Fibroblast of upper back skin (primary cell): ENCODE data around the gene NRXN3.
A peak's percentile ranks its signal among the peaks of the same experiment; 100 is the strongest.

Experiments
- DNase-seq: peaks from one replicate; pipeline ENCODE4 v3.0.0-alpha.2; 2013

Gene NRXN3

GRCh38 chr14:78170203-78170602, at the start of gene NRXN3:
Gene NRXN3 (plus strand): TSS chr14:78170373. CDS start chr14:78243094, 72,721 bp downstream.
- no peak for DNase-seq

DNA sequence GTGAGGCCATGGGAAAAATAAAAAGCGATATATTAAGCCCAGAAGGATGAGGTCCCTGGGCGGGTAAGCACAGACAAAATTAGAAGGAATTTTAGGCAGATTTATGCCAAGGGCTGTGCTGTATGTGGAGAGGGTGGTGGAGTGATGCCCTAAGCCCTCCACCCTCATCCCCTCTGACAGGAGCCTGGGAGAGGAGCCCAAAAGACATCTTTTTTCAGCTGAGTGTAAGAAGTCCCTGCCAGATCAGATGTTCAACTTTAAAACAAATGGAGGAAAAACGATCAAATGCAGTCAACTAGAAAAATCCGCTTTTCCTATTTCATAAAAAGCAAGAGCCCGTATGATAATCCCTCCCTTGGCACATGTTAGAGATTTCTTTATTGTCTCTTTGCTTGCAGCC, 47.7 kb upstream of the NRXN3 start:
- no peak for DNase-seq

- no peak for DNase-seq
Measured at GRCh38 chr14:78123650-78124253, 46.4 kb upstream of the NRXN3 start.

DNA sequence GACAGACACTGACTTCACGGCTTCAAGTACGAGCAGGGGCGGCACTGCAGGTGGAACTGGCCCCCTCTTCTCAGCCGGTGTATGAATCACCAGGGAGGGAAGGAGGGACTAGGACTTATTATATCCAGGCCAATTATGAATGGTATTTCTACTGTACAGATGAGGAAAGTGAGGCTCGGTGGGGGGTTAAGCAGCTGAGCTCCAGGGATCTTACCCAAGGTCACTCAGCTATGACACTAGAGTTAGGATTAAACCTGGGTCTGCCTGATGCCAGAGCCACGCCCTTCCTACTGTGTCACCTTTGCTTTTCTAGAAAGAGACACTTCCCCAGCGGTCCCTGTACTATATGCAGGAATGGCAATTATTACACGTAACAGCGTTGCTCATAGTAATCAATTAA, 42.2 kb upstream of the NRXN3 start:
- no peak for DNase-seq

DNA sequence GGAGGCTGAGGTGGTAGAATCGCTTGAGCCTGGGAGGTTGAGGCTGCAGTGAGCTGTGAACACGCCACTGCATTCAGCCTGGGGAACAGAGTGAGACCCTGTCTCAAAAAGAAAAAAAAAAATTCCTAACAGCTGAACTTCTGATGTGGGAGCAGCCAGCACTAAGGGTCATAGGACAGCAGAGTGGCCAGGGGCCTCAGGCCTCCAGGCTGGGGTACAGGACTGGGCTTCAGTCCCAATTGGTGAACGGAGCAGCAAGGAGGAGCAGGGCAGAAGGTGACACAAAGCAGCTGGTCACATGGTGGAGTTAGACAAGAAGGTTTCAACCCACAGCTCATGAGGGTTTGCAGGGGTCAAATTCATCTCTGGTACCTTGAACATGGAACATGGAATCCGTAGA, 40.8 kb upstream of the NRXN3 start:
- no peak for DNase-seq

- no peak for DNase-seq
Measured at GRCh38 chr14:78130356-78130755, 39.8 kb upstream of the NRXN3 start.

DNA sequence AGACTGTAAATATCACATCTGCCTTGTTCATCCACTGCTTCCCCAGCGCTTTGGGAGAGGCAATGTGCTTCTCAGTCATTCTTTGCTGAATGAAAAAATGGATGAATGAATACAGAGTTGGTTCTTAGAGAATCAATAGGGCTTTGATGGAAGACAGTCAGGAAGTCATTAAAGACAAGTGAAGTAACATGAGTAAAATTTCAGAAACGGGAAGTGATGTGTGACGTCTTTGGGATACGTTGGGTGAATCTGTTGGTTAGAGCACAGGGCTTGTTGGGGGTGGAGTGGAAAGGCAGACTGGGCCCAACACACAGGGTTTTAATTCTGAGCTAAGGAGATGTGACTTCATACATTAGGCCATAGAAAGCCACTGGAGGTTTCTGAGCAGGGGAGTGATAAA, 39.0 kb upstream of the NRXN3 start:
- DNase-seq: no peak

DNA sequence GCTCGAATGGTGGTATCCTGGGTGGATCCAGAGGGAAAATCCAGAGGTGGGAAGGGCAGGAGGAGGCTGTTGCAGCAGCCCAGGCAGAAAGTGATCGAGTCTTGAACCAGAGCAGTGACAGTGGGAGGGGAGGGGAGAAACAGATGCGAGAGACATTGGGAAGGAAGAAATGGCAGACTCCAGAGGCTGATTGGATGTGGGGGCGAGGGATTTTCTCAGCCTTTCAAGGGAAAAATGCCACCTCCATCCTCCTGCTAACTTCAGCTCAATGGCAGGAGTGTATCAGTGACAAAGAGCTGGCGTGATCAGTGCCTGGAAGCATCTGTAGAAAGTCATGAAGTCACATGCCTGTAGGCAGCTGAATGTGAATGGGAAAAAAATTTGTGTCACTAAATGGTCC, 38.6 kb upstream of the NRXN3 start:
- no peak for DNase-seq

DNA sequence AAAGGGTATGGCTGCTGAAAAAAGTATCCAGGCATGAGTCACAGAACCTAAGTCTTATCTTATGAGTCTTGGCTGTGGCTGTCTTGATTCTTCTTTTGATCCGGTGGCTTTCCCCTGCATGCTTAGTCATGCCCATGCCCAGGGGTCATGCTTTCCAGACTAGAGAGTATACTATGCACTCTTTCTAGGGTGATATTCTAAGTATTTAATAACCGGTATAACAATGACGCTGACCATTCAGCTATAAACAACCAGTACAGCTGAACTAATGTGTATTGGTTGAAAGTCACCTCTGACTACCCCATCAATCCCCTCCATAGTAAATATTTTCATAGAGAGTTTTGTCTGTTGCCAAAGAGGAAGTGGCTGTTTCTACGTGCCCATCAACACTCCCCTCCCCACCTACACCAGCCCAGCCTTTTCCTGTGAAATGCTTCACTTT, 34.7 kb upstream of the NRXN3 start:
- DNase-seq: no peak

GRCh38 chr14:78136695-78137094, 33.5 kb upstream of the NRXN3 start:
- no peak for DNase-seq

DNA sequence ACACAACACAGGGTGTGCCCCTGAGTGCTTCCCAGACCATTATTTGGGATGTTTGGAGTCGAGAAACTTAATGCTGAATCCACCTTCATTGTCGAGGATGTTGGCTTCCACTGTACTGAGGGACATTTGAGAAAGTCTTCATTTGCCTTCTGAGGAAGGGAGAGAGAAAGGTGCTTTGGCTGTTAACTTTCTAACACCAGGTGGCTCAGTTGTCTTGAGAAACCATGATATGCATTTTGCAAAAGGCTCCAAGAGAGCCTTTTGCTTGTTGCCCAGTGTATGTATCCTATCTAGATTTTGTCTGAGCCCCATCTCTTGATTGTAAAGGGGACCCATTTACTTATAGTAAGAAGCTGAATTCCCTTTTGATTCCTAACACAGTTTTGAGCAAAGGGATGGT, 28.6 kb upstream of the NRXN3 start:
- DNase-seq: no peak

DNA sequence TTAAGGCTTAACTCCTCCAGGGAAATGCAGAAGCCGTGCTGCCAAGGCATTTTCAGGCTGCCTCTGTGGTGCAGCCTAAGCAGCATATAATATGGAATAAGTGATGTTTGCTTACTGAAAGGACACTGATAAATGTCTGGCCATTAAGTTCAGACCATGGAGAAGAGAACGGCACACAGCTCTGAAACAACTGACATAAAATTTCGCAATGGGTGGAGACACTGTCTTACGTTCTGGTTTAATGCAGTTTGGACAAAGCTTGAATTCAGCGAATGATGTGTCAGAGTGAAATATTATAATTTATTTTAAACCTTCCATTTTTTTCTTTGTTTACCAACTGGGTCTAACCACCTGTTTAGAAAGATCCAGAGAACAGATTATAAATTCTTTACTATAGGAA, 27.2 kb upstream of the NRXN3 start:
- DNase-seq: no peak

- peak; percentile 22 for DNase-seq
Measured at GRCh38 chr14:78143489-78144145, 26.6 kb upstream of the NRXN3 start.

- no peak for DNase-seq
Measured at GRCh38 chr14:78152201-78153063, 17.7 kb upstream of the NRXN3 start.

GRCh38 chr14:78153064-78153341, 17.2 kb upstream of the NRXN3 start:
- DNase-seq: peak; percentile 16

DNA sequence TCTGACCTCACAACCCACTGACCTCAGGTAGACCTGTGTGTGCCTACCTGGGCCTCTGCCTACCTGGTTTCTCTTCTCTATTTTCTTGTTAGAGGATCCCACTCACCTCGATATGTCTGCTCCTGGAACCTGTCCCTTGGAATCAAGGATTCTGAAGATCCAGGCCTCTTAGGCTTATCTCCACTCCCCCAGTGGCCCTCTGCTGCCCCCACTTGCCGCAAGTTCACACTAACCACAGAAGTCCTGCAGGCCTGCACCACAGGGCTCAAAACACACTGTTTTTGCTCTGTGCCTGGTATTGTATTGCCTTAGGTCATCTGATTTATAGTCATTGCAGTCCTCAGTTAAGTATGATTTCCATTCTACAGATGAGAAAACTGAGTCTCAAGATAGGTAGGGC, 15.3 kb upstream of the NRXN3 start:
- DNase-seq: no peak

DNA sequence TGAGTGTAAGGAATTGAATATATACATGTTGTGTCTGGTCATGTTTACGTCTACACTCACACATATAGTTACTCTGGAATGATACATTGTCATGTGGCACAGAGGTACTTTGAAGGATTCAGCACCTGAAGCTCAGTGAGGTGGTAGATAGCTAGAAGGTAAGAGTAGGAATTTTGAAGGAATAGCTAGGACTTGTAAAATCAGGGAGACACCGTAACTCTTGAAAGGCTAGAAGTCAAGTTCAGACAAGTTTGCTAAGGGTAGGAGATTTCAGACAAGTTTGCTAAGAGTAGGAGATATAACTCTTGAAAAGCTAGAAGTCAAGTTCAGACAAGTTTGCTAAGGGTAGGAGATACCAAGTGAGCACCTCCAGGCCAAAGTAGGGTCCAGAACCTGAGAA, 14.0 kb upstream of the NRXN3 start:
- no peak for DNase-seq

DNA sequence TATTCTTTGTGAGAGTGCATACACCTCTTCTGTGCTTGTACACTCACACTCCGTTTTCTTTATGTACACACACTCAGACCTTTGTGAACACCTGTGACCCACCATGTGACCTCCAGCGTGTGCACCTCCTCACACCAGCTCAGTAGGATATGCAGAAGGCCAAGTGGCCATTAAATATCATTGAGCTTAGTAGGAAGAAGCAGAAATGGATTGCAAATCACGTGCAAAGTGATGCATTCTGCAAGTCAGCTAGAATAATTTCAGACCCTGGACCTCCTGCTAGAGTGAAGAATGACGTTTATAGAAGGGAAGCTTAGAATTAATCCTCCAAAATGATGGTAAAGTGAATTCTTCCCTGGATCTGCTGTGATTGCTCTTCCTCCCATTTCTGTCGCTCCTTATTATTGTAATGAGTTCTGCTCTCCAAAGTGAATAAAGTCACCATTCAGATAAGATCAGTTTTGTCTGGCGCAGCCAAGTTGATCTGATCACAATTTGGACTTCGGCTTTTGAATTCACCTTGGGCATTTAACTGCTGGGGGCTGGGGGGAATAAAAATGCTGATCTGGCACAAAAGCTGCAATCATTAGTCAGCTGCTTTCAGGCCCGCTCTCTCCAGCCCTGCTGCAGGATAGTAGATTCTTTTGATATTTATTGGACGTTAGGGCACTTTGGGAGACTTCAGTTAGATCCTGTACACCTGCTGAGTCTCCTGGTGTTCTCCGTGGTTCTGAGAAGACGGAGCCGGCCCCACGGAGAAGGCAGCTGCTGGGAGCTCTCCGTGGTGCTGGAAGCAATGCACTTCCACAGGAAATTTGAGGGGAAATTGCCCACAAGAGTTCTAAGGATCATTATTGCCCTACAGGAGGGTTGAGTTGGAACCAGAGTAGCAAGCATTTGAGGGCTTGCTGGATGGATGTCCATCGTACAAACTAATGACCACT, 12.4 kb upstream of the NRXN3 start:
- peak; percentile 11 for DNase-seq

- DNase-seq: peak; percentile 16
Measured at GRCh38 chr14:78162202-78162601, 8.0 kb upstream of the NRXN3 start.

DNA sequence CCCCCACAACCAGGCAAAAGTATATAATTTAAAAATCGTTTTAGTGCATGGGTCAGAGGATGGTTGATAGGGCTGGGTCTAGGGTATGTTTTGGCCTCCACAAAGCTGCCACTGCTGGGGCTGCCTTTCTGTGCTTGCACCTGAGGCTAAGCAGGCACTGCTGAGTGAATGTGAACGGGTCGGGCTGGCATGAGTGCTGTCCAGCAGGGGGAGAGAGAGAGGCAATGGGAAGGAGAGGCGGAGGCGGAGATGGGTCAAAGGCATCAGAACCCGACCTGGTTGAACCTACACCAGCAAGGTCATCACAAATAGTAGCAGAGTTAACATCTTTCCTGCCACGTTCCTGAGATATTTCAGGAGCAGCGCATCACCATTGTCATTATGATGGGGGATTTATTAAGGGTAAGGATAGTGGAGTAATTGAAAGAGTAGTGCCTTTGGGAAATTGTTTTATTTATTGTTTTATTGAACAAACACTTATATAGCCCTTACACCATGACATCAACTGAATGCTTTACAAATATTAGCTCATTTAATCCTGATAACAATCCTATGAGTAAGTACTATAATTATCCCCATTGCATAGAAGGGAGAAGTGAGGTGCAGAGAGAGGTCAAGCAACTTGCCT, 5.8 kb upstream of the NRXN3 start:
- DNase-seq: no peak

DNA sequence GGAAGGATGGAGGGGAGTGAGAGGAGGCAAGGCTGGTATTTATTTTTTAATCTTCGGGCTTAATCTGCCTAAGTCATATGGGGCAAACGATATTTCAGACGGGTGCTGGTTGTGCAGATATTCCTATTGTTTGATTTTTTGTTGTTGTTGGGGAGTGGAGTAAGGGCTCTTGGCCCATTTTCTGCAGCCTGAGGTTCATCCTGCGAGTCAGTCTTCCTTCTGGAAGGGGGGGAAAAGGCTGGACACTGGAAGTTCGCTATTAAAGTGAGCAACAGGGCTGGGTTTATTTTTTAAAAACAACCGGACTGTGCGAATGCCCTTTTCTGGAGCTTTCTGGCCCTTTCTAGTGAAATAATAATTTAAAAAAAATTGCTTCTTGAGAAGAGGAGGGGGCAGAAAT, 2.3 kb downstream of the NRXN3 start:
- DNase-seq: no peak

GRCh38 chr14:78173346-78174035, 3.3 kb downstream of the NRXN3 start:
- no peak for DNase-seq
